Ovary (tissue), 9 donors: ENCODE measurements around the gene EFNA5. TPM values are rescaled to one million over a fixed set of nuclear protein-coding genes. Genes with fewer than 3 reads are reported as not detected.

Source experiments
- DNase-seq, 5 donors: peaks; one replicate each; pipeline ENCODE4 v3.0.0-alpha.2; 2019 to 2020
- H3K27ac ChIP-seq, 2 donors: fragments of 200-600 bp; one replicate each; pipeline versions ENCODE4 v1.5.1 to v1.8.0; 2019 to 2022
- H3K27me3 ChIP-seq: fragments of 200-600 bp; one replicate; pipeline ENCODE4 v1.8.0; 2022
- H3K36me3 ChIP-seq: fragments of 200-600 bp; sonication (generic); one replicate; pipeline ENCODE4 v1.5.1; 2019
- H3K4me1 ChIP-seq: one replicate; pipeline ENCODE4 v1.8.1; 2013; ENCODE audit warnings: mild to moderate bottlenecking, moderate library complexity; ENCODE audit not compliant: insufficient read depth
- H3K4me3 ChIP-seq: fragments of 200-600 bp; sonication (generic); one replicate; pipeline ENCODE4 v1.5.1; 2017
- H3K9me3 ChIP-seq, 2 donors: fragments of 200-600 bp in 1 of 2; sonication (generic) in 1 of 2; one replicate each; pipeline versions ENCODE4 v1.5.1 to v1.8.1; 2013 to 2019; ENCODE audit warnings: mild to moderate bottlenecking in 1 of 2, moderate library complexity in 1 of 2
- EP300 ChIP-seq: sonication (generic); formaldehyde crosslinking; IDR thresholded peaks from one replicate; pipeline ENCODE4 v1.6.1; 2017; ENCODE audit warnings: antibody characterized with exemption
- POLR2A ChIP-seq: fragments of 450-650 bp; IDR thresholded peaks from one replicate; pipeline ENCODE4 v1.6.1; 2017; ENCODE audit warnings: antibody characterized with exemption, mild to moderate bottlenecking, moderate library complexity
- WGBS, 3 donors: extraction: QIAGEN DNeasy Blood & Tissue Kit in 1 of 3; methylation state at CpG; one replicate each; pipeline versions ENCODE4 v1.1.5 to v1.1.7; 2013 to 2017; 5-methylcytosine and 5-hydroxymethylcytosine counted together
- intact Hi-C, 4 donors: fragments of 100-400 bp; cut with DNase I; formaldehyde crosslinking; loops; one replicate each; pipeline versions ENCODE4 v1.11.0 to v1.15.1; 2022 to 2023
- polyA plus RNA-seq, 2 donors: library from polyadenylated mRNA; stranded (reverse); fragments of 200-250 nt in 1 of 2; fragments of 350-450 nt in 1 of 2; fragmentation: Illumina TruSeq in 1 of 2; extraction: RNeasy Lipid Tissue Mini Kit (QIAGEN cat#74804) in 1 of 2; gene quantifications; one replicate each; pipeline ENCODE4 v1.2.3, GENCODE V29; 2013 to 2014
- total RNA-seq, 7 donors: library from RNA; depleted of rRNA in 2 of 7; stranded (reverse); fragments of >200 nt in 2 of 7; fragmentation: NEBNext Ultra II Directional in 3 of 7; extraction: Animal tissue kit (Norgen Biotek cat#: 25700) in 3 of 7; gene quantifications; one replicate each; pipeline versions ENCODE4 v1.1.0 to v1.2.4, GENCODE V29; 2016 to 2023
- TF ChIP-seq, protein P1 (sequence below), 3 donors: fragments of 450-650 bp in 2 of 3; fragments of 200-600 bp in 1 of 3; IDR thresholded peaks; one replicate each; pipeline versions ENCODE4 v1.5.1 to v1.8.0; 2016 to 2022; ENCODE audit warnings: antibody characterized with exemption in 3 of 3, mild to moderate bottlenecking in 1 of 3
- donor health status: DM: no; HTN: no; CAD: no; lungs with moderate emphysema.
- donor health status: DM: no; HTN: no; CAD: no.
- donor health status: Bipolar disorder and iron deficiency.
- donor health status: DM: yes; HTN: yes; CAD: no.
- donor health status: DM: no; HTN: no; CAD: no.
- donor health status: DM: yes; HTN: yes; CAD: no.

Gene EFNA5
- total and polyA plus RNA-seq, 9 donors, result 1.5 to 20.6 (median 7.7) TPM

DNA sequence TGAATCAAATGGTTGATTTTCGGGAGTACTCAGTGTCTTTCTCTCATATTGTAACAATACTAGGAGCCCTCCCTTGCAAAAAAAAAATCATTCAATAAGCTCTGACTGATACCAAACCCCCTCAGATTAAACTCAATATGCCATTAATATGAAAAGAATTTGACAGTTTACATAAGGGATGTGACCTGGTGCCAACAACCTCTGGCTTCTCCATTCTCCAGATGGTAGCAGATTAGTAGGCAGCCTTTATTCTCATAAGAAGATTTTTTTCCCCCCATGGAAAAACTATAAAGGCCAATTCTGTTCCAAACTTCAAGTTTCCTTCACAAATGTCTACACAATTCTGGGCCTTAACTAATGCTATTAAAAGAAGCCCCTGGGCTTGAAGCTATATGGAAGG is 96.5 kb downstream of the EFNA5 start:
- WGBS, 3 donors, result 98 to 100% (median 98%) methylated on average over 1 of the region's 1 CpG
- H3K9me3 ChIP-seq, result no peaks in the 10 kb centered on the region
- TF ChIP-seq EP300 (no peak), POLR2A (no peak)
- TF ChIP-seq, protein P1, sequence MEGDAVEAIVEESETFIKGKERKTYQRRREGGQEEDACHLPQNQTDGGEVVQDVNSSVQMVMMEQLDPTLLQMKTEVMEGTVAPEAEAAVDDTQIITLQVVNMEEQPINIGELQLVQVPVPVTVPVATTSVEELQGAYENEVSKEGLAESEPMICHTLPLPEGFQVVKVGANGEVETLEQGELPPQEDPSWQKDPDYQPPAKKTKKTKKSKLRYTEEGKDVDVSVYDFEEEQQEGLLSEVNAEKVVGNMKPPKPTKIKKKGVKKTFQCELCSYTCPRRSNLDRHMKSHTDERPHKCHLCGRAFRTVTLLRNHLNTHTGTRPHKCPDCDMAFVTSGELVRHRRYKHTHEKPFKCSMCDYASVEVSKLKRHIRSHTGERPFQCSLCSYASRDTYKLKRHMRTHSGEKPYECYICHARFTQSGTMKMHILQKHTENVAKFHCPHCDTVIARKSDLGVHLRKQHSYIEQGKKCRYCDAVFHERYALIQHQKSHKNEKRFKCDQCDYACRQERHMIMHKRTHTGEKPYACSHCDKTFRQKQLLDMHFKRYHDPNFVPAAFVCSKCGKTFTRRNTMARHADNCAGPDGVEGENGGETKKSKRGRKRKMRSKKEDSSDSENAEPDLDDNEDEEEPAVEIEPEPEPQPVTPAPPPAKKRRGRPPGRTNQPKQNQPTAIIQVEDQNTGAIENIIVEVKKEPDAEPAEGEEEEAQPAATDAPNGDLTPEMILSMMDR (IDR thresholded peaks at IDR 0.05), result no peak
- DNase-seq, result no peak
- no peak overlapping the region for H3K4me3 ChIP-seq
- no peaks in the 10 kb centered on the region for H3K27me3 ChIP-seq
- no peak overlapping the region for H3K27ac ChIP-seq
- no peaks in the 10 kb centered on the region for H3K36me3 ChIP-seq
- intact Hi-C loops, result no loop called here
- H3K4me1 ChIP-seq, result peaks cover 7% of the 10 kb centered on the region

DNA sequence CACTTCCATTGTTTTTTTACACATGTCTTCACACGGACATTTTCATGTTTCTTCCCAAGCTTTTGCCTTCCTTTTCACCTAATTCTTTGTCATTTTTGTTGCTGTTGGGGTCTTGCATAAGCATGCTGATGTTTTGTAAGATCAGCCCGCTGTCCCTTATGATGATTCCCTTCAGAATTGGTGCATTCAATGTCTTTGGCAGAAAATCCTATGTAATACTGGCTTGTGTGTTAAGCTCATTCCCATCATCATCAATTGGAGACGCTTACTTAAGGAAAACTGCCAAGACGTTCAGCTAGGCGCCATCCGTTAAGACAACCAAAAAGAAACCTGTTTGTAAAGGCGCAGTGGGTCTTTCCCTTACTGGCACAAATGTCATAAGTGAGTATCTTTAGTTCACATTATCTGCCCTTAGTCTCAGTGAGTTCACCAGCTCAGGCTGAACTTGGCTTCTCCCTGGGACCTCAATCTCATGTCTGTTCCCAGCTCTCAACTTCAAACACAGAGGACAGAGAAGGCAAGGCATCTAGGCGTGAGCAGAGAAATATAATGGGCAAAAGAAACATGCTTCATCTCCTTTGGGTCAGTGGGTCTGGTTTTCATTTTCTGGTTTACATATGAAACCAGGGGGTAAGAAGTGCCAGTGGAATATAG is 97.9 kb downstream of the EFNA5 start:
- intact Hi-C loops, result no loop called here
- WGBS, 3 donors, result 95 to 96% (median 96%) methylated on average over 8 of the region's 8 CpGs
- TF ChIP-seq, protein P1 (IDR thresholded peaks at IDR 0.05), result no peak
- TF ChIP-seq EP300 (no peak), POLR2A (no peak)
- Histone ChIP-seq H3K4me3 (no peak overlapping the region), H3K27ac (no peak overlapping the region), H3K27me3 (no peaks in the 10 kb centered on the region), H3K4me1 (peaks cover 7% of the 10 kb centered on the region), H3K9me3 (no peaks in the 10 kb centered on the region), H3K36me3 (no peaks in the 10 kb centered on the region)
- DNase-seq, result no peak

DNA sequence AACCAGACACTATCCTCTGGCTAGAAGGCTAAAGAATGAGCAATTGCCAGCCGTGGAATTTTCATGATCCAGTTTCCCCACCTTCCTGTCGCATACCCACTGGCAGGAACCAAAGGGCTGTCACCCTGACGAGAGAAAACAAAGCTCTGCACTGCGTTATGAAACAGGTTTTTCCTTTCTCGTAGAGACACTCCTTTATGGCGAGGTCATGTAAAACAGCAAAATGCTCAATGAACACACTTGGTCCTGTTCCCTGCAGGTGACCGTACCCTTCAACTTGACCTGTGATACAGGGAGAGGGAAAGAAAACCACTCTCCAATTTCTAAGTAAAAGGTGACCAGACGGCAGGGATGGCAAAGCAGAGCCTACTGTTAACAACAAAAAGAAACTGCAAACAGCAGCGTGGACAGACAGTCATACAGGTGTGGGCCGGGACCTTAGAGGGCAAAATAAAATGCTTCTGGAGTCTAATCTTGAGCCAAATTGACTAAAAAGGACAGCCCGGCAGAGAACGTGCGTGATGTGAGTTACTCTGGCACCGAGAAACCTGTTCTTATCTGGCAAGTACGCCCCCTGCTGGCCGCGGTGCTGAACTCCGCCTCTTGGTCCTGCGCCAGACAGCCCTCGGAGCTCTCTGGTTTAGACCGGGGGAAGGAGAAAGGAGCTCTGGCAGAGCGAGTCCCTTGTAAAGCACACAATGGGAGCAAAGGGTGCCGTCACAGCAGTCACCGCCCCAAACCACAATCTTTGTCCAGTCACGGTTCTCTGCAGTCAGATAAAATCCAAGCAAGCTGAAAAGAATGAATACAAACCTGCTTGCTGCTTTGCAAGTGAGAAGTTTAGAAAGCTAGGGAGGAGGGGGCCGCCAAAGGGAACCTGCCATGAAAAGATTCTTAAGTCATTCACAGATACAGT is 98.9 kb downstream of the EFNA5 start:
- intact Hi-C loops, result no loop called here
- 5 to 8% (median 5%) methylated on average over 26 of the region's 26 CpGs for WGBS, 3 donors

DNA sequence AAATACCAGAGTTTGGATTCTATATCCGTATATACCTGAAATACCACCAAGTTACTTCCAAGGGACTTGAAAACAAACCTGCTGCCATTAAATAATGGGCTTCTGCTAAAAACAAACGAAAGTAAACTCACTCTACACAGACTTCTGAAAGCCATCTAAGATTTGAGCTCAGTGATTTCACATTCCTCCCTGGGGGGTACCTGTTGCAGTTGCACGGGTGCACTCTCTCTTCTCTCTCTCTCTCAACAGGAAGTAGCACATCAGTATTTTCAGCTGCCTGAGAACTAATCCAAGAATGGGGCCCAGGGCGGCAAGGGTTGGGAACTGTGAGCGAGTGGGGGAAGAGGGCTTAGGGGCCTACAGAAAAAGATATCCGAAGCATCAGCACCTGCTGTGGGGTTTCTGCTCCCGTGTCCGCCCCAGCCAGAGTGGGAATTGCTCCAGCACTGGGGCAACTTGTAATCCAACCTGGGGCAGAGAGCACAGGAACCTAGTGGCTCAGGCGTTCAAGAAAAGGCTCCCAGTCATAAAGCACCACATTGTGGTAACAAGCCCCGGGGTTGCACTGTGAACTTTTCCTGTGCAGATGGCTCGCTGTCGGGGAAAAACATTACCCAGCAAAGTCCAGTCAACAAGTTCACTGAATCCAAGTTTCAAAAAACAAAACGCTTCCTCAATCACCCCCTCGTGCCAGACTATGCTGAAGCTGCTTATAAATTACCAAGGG is 99.8 kb downstream of the EFNA5 start:
- no peak overlapping the region for H3K27ac ChIP-seq
- no peaks in the 10 kb centered on the region for H3K36me3 ChIP-seq
- H3K27me3 ChIP-seq, result no peaks in the 10 kb centered on the region
- no peaks in the 10 kb centered on the region for H3K9me3 ChIP-seq
- H3K4me3 ChIP-seq, result no peak overlapping the region
- no peak for DNase-seq
- peaks cover 5% of the 10 kb centered on the region for H3K4me1 ChIP-seq
- 58 to 72% (median 66%) methylated on average over 14 of the region's 14 CpGs for WGBS, 3 donors
- intact Hi-C loops, result no loop called here
- TF ChIP-seq POLR2A (no peak), EP300 (no peak)

More for the DNA sequence above, 98.9 kb downstream of the EFNA5 start:
- Histone ChIP-seq H3K4me1 (peaks cover 5% of the 10 kb centered on the region), H3K36me3 (no peaks in the 10 kb centered on the region), H3K4me3 (peak overlapping the region; percentile 37), H3K9me3 (no peaks in the 10 kb centered on the region), H3K27me3 (no peaks in the 10 kb centered on the region), H3K27ac (no peak overlapping the region)
- TF ChIP-seq, protein P1 (IDR thresholded peaks at IDR 0.05), result peak; percentile 67 to 80 (median 77)
- TF ChIP-seq POLR2A (no peak), EP300 (no peak)
- DNase-seq, result peak; percentile 81 to 95 (median 93)
